HG03045 (cell line): ENCODE data around the gene SPATA1.
"Not testable (repeated sequence)": the region's sequence is repeated elsewhere in the genome, so short reads cannot be mapped to it uniquely, and the experiment has no call there.

Experiments
- ATAC-seq: cut with Tn5 transposase; IDR thresholded peaks from one replicate; pipeline ENCODE4 v1.9.1; 2021; ENCODE audit warnings: mild to moderate bottlenecking, moderate library complexity; ENCODE audit not compliant: unreplicated experiment

The SPATA1 gene

GRCh38 chr1:84585803-84586202 is 79.6 kb downstream of the SPATA1 start:
- no peak for ATAC-seq

- ATAC-seq, result no peak
Measured at GRCh38 chr1:84587099-84587498, 80.9 kb downstream of the SPATA1 start.

- not testable (repeated sequence) for ATAC-seq
Measured at GRCh38 chr1:84594959-84595358, 88.8 kb downstream of the SPATA1 start.

- no peak for ATAC-seq
Measured at GRCh38 chr1:84597011-84597410, 90.8 kb downstream of the SPATA1 start.

GRCh38 chr1:84598418-84598817 is 92.2 kb downstream of the SPATA1 start:
- peak; percentile 3 for ATAC-seq

GRCh38 chr1:84598846-84599741 is 92.9 kb downstream of the SPATA1 start:
- ATAC-seq, result peak; percentile 69

- ATAC-seq, result no peak
Measured at GRCh38 chr1:84600796-84601195, 94.6 kb downstream of the SPATA1 start.

GRCh38 chr1:84603223-84603622 is 97.0 kb downstream of the SPATA1 start:
- ATAC-seq, result no peak

- no peak for ATAC-seq
Measured at GRCh38 chr1:84603941-84604830, 98.0 kb downstream of the SPATA1 start.

GRCh38 chr1:84605157-84605556 is 99.0 kb downstream of the SPATA1 start:
- ATAC-seq, result no peak

GRCh38 chr1:84606977-84607376 is 100.8 kb downstream of the SPATA1 start:
- ATAC-seq, result no peak

GRCh38 chr1:84611091-84611490 is 104.9 kb downstream of the SPATA1 start:
- no peak for ATAC-seq

GRCh38 chr1:84611796-84612195 is 105.6 kb downstream of the SPATA1 start:
- ATAC-seq, result no peak

- no peak for ATAC-seq
Measured at GRCh38 chr1:84613026-84613425, 106.8 kb downstream of the SPATA1 start.

GRCh38 chr1:84613887-84614286 is 107.7 kb downstream of the SPATA1 start:
- no peak for ATAC-seq

- ATAC-seq, result no peak
Measured at GRCh38 chr1:84615790-84616189, 109.6 kb downstream of the SPATA1 start.
